ENCODE measurements around the gene SLC26A11.
"Not testable (repeated sequence)": the region's sequence is repeated elsewhere in the genome, so short reads cannot be mapped to it uniquely, and the experiment has no call there.

The SLC26A11 gene

GRCh38 chr17:80196652-80197051, 23.6 kb upstream of the SLC26A11 start:
- H3K9me3 ChIP-seq (ENCODE audit: control insufficient read depth, low read length) = no peaks in the 10 kb centered on the region
- H3K36me3 ChIP-seq (ENCODE audit: control insufficient read depth, insufficient read depth, low read length, severe bottlenecking) = no peaks in the 10 kb centered on the region
- H3K9ac ChIP-seq (ENCODE audit: low read length) = no peak overlapping the region
- DNase-seq (ENCODE audit: low read depth) = no peak
- peaks cover 29% of the 10 kb centered on the region for H3K27me3 ChIP-seq (replicated peaks; ENCODE audit: control insufficient read depth, insufficient read depth, low read length)
- no peak overlapping the region for H3K4me3 ChIP-seq (ENCODE audit: low read length)
- no peaks in the 10 kb centered on the region for H3K4me1 ChIP-seq (ENCODE audit: control insufficient read depth, insufficient read depth, low read length)

GRCh38 chr17:80198144-80198661, 22.0 kb upstream of the SLC26A11 start:
- no peak overlapping the region for H3K4me3 ChIP-seq (ENCODE audit: low read length)
- H3K9ac ChIP-seq (ENCODE audit: low read length) = no peak overlapping the region
- no peaks in the 10 kb centered on the region for H3K9me3 ChIP-seq (ENCODE audit: control insufficient read depth, low read length)
- H3K27me3 ChIP-seq (replicated peaks; ENCODE audit: control insufficient read depth, insufficient read depth, low read length) = peaks cover 17% of the 10 kb centered on the region
- no peaks in the 10 kb centered on the region for H3K4me1 ChIP-seq (ENCODE audit: control insufficient read depth, insufficient read depth, low read length)
- H3K36me3 ChIP-seq (ENCODE audit: control insufficient read depth, insufficient read depth, low read length, severe bottlenecking) = no peaks in the 10 kb centered on the region
- peak; percentile 51 for DNase-seq (ENCODE audit: low read depth)

- DNase-seq (ENCODE audit: low read depth); H3K4me3 ChIP-seq (ENCODE audit: low read length); H3K4me1 ChIP-seq (ENCODE audit: control insufficient read depth, insufficient read depth, low read length); H3K9ac ChIP-seq (ENCODE audit: low read length); H3K36me3 ChIP-seq (ENCODE audit: control insufficient read depth, insufficient read depth, low read length, severe bottlenecking); H3K9me3 ChIP-seq (ENCODE audit: control insufficient read depth, low read length); H3K27me3 ChIP-seq (replicated peaks; ENCODE audit: control insufficient read depth, insufficient read depth, low read length): not testable (repeated sequence)
Observed at GRCh38 chr17:80199295-80199694, 20.9 kb upstream of the SLC26A11 start.

DNA sequence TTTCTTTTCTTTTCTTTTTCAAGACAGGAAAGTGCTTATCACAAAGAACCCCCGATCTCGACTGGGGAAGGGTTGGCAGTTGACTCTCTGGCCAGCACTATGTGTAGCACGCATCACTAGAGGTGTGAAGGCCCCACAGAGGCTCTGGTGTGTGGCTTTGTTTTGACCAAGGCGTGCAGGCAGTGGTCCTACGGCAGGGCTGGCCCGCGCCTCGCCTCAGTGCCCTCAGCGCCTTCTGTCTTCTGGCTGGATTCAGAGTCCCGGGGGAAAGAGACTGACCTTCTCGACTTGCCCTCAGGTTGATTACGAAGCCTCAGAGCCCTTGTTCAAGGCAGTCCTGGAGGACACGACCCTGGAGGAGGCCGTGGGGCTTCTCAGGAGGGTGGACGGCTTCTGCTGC, 18.8 kb upstream of the SLC26A11 start:
- no peak overlapping the region for H3K9ac ChIP-seq (ENCODE audit: low read length)
- no peaks in the 10 kb centered on the region for H3K4me1 ChIP-seq (ENCODE audit: control insufficient read depth, insufficient read depth, low read length)
- no peaks in the 10 kb centered on the region for H3K9me3 ChIP-seq (ENCODE audit: control insufficient read depth, low read length)
- H3K36me3 ChIP-seq (ENCODE audit: control insufficient read depth, insufficient read depth, low read length, severe bottlenecking) = no peaks in the 10 kb centered on the region
- no peak for DNase-seq (ENCODE audit: low read depth)
- H3K4me3 ChIP-seq (ENCODE audit: low read length) = no peak overlapping the region
- H3K27me3 ChIP-seq (replicated peaks; ENCODE audit: control insufficient read depth, insufficient read depth, low read length) = no peaks in the 10 kb centered on the region

DNA sequence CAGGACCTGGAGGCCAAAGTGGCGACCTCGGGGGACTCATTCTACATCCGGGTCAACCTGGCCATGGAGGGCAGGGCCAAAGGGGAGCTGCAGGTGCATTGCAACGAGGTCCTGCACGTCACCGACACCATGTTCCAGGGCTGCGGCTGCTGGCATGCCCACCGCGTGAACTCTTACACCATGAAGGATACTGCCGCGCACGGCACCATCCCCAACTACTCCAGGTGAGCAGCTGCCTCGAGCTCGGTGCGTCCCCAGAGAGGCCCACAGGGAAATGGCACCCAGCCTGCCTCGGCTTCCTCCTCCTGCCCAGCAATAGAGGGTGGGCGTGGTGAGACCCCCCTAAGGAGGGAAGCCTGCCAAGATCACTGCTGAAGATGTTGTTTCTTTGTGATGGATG, 18.0 kb upstream of the SLC26A11 start:
- Histone ChIP-seq H3K36me3 (ENCODE audit: control insufficient read depth, insufficient read depth, low read length, severe bottlenecking) (no peaks in the 10 kb centered on the region), H3K27me3 (replicated peaks; ENCODE audit: control insufficient read depth, insufficient read depth, low read length) (no peaks in the 10 kb centered on the region), H3K4me3 (ENCODE audit: low read length) (no peak overlapping the region), H3K4me1 (ENCODE audit: control insufficient read depth, insufficient read depth, low read length) (no peaks in the 10 kb centered on the region), H3K9me3 (ENCODE audit: control insufficient read depth, low read length) (no peaks in the 10 kb centered on the region), H3K9ac (ENCODE audit: low read length) (no peak overlapping the region)
- no peak for DNase-seq (ENCODE audit: low read depth)

- no peak overlapping the region for H3K4me3 ChIP-seq (ENCODE audit: low read length)
- no peak overlapping the region for H3K9ac ChIP-seq (ENCODE audit: low read length)
- H3K9me3 ChIP-seq (ENCODE audit: control insufficient read depth, low read length) = no peaks in the 10 kb centered on the region
- DNase-seq (ENCODE audit: low read depth) = no peak
- no peaks in the 10 kb centered on the region for H3K4me1 ChIP-seq (ENCODE audit: control insufficient read depth, insufficient read depth, low read length)
- no peaks in the 10 kb centered on the region for H3K27me3 ChIP-seq (replicated peaks; ENCODE audit: control insufficient read depth, insufficient read depth, low read length)
- peaks cover 5% of the 10 kb centered on the region for H3K36me3 ChIP-seq (ENCODE audit: control insufficient read depth, insufficient read depth, low read length, severe bottlenecking)
Observed at GRCh38 chr17:80203471-80203963, 16.7 kb upstream of the SLC26A11 start.

GRCh38 chr17:80204626-80205468, 15.4 kb upstream of the SLC26A11 start:
- H3K27me3 ChIP-seq (replicated peaks; ENCODE audit: control insufficient read depth, insufficient read depth, low read length) = no peaks in the 10 kb centered on the region
- H3K9me3 ChIP-seq (ENCODE audit: control insufficient read depth, low read length) = no peaks in the 10 kb centered on the region
- no peak overlapping the region for H3K4me3 ChIP-seq (ENCODE audit: low read length)
- no peak for DNase-seq (ENCODE audit: low read depth)
- H3K4me1 ChIP-seq (ENCODE audit: control insufficient read depth, insufficient read depth, low read length) = no peaks in the 10 kb centered on the region
- H3K9ac ChIP-seq (ENCODE audit: low read length) = no peak overlapping the region
- H3K36me3 ChIP-seq (ENCODE audit: control insufficient read depth, insufficient read depth, low read length, severe bottlenecking) = peaks cover 18% of the 10 kb centered on the region

DNA sequence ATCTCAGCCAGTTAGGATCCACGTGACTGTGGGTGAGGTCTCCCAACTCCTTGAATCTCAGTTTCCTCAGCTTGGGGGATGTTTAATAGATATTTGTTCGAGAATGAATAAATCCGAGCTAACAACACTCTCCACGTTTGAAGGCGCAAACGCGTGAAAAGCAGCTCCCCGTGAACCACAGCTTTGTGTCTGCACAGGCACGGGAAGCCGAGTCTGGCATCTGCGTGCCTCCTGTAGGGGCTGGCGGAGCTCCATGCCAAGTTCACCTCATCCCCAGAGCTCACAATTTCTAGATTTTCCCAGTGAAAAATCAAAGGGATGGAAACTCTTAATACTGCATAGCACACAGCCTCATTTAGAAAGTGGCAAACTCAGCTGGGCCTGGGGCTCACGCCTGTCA, 14.4 kb upstream of the SLC26A11 start:
- H3K4me1 ChIP-seq (ENCODE audit: control insufficient read depth, insufficient read depth, low read length) = no peaks in the 10 kb centered on the region
- no peaks in the 10 kb centered on the region for H3K9me3 ChIP-seq (ENCODE audit: control insufficient read depth, low read length)
- no peak overlapping the region for H3K9ac ChIP-seq (ENCODE audit: low read length)
- no peak for DNase-seq (ENCODE audit: low read depth)
- peaks cover 28% of the 10 kb centered on the region for H3K36me3 ChIP-seq (ENCODE audit: control insufficient read depth, insufficient read depth, low read length, severe bottlenecking)
- H3K27me3 ChIP-seq (replicated peaks; ENCODE audit: control insufficient read depth, insufficient read depth, low read length) = no peaks in the 10 kb centered on the region
- H3K4me3 ChIP-seq (ENCODE audit: low read length) = no peak overlapping the region

GRCh38 chr17:80208050-80208449, 12.2 kb upstream of the SLC26A11 start:
- H3K4me3 ChIP-seq (ENCODE audit: low read length) = no peak overlapping the region
- H3K9me3 ChIP-seq (ENCODE audit: control insufficient read depth, low read length) = no peaks in the 10 kb centered on the region
- no peaks in the 10 kb centered on the region for H3K4me1 ChIP-seq (ENCODE audit: control insufficient read depth, insufficient read depth, low read length)
- H3K36me3 ChIP-seq (ENCODE audit: control insufficient read depth, insufficient read depth, low read length, severe bottlenecking) = peaks cover 44% of the 10 kb centered on the region
- DNase-seq (ENCODE audit: low read depth) = no peak
- H3K27me3 ChIP-seq (replicated peaks; ENCODE audit: control insufficient read depth, insufficient read depth, low read length) = no peaks in the 10 kb centered on the region
- no peak overlapping the region for H3K9ac ChIP-seq (ENCODE audit: low read length)

DNA sequence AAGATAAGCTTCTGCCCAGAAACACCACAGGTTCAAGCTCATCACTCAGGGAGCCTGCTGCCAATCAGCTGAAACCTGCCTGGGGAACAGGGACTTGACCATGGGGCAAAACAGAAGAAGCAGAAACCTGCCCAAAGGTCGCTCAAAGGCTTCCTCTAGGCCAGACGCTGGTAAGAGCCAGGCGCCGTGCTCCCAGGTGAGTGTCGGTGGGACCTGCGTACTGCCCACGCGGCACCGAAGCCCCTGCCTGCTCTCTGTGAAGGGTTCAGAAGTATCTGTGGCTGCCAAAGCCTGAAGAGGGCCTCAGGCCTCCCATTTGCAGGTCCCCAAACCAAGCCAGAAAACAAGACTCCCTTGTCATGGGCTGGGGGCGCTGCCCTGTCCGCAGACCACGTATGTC, 10.5 kb upstream of the SLC26A11 start:
- DNase-seq (ENCODE audit: low read depth) = no peak
- Histone ChIP-seq H3K27me3 (replicated peaks; ENCODE audit: control insufficient read depth, insufficient read depth, low read length) (no peaks in the 10 kb centered on the region), H3K4me1 (ENCODE audit: control insufficient read depth, insufficient read depth, low read length) (no peaks in the 10 kb centered on the region), H3K9ac (ENCODE audit: low read length) (no peak overlapping the region), H3K36me3 (ENCODE audit: control insufficient read depth, insufficient read depth, low read length, severe bottlenecking) (peaks cover 54% of the 10 kb centered on the region), H3K4me3 (ENCODE audit: low read length) (no peak overlapping the region), H3K9me3 (ENCODE audit: control insufficient read depth, low read length) (no peaks in the 10 kb centered on the region)

GRCh38 chr17:80210348-80211108, 9.7 kb upstream of the SLC26A11 start:
- no peak overlapping the region for H3K4me3 ChIP-seq (ENCODE audit: low read length)
- H3K36me3 ChIP-seq (ENCODE audit: control insufficient read depth, insufficient read depth, low read length, severe bottlenecking) = peaks cover 59% of the 10 kb centered on the region
- no peak for DNase-seq (ENCODE audit: low read depth)
- no peaks in the 10 kb centered on the region for H3K4me1 ChIP-seq (ENCODE audit: control insufficient read depth, insufficient read depth, low read length)
- H3K27me3 ChIP-seq (replicated peaks; ENCODE audit: control insufficient read depth, insufficient read depth, low read length) = no peaks in the 10 kb centered on the region
- no peak overlapping the region for H3K9ac ChIP-seq (ENCODE audit: low read length)
- no peaks in the 10 kb centered on the region for H3K9me3 ChIP-seq (ENCODE audit: control insufficient read depth, low read length)

Data from adipocyte (in vitro differentiated cells).